ENCODE measurements around the gene MMD.

MMD gene

DNA sequence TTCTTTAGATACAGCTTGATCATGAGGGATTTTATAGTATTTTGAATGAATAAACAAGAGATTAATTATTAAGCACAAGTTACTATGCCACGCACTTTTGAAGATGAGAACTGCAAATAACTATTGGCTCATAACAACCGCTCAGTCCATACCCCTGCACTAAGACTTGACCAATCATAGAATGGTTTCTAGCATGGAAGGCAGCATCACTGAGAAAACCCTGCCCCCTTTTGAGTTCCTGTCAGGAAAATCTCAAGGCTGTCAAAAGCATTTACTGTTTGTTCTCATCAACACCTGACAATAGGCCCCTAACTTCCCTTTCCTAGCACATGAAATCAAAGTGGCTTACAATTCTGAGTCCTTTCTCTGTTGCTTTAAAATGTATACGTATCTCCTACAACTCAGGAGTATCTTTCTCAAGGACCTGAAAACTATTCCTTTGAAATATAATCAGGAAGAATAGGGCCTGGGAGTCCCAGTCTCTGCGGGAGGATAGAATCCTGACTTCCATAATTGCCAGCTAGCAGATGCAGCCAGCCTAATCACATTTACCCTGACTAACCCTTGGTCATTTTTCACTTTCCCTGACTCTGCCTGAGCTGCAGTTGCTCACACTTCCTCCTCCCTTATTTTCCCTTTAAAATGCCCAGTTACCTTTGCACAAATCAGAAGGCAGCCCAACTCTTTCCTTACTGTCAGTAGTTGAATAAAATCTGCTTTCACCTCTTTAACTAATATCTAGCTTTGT, 9.1 kb upstream of the MMD start:
- TF ChIP-seq TAF1 (IDR thresholded peaks at IDR 0.05; ENCODE audit: low read depth) (no peak), ZBTB7A (IDR thresholded peaks at IDR 0.05; ENCODE audit: low read depth) (no peak), NFIC (IDR thresholded peaks at IDR 0.05) (no peak), TEAD4 (IDR thresholded peaks at IDR 0.05) (no peak), CREB1 (IDR thresholded peaks at IDR 0.05; ENCODE audit: low read depth) (no peak)

- TF ChIP-seq ZBTB7A (IDR thresholded peaks at IDR 0.05; ENCODE audit: low read depth) (no peak), EP300 (IDR thresholded peaks at IDR 0.05; ENCODE audit: borderline replicate concordance) (no peak), CREB1 (IDR thresholded peaks at IDR 0.05; ENCODE audit: low read depth) (no peak), MAX (IDR thresholded peaks at IDR 0.05) (no peak), EGR1 (IDR thresholded peaks at IDR 0.05) (no peak)
- TF ChIP-seq, protein P1, sequence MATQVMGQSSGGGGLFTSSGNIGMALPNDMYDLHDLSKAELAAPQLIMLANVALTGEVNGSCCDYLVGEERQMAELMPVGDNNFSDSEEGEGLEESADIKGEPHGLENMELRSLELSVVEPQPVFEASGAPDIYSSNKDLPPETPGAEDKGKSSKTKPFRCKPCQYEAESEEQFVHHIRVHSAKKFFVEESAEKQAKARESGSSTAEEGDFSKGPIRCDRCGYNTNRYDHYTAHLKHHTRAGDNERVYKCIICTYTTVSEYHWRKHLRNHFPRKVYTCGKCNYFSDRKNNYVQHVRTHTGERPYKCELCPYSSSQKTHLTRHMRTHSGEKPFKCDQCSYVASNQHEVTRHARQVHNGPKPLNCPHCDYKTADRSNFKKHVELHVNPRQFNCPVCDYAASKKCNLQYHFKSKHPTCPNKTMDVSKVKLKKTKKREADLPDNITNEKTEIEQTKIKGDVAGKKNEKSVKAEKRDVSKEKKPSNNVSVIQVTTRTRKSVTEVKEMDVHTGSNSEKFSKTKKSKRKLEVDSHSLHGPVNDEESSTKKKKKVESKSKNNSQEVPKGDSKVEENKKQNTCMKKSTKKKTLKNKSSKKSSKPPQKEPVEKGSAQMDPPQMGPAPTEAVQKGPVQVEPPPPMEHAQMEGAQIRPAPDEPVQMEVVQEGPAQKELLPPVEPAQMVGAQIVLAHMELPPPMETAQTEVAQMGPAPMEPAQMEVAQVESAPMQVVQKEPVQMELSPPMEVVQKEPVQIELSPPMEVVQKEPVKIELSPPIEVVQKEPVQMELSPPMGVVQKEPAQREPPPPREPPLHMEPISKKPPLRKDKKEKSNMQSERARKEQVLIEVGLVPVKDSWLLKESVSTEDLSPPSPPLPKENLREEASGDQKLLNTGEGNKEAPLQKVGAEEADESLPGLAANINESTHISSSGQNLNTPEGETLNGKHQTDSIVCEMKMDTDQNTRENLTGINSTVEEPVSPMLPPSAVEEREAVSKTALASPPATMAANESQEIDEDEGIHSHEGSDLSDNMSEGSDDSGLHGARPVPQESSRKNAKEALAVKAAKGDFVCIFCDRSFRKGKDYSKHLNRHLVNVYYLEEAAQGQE (IDR thresholded peaks at IDR 0.05; ENCODE audit: low read depth), result no peak
- TF ChIP-seq, protein P2, sequence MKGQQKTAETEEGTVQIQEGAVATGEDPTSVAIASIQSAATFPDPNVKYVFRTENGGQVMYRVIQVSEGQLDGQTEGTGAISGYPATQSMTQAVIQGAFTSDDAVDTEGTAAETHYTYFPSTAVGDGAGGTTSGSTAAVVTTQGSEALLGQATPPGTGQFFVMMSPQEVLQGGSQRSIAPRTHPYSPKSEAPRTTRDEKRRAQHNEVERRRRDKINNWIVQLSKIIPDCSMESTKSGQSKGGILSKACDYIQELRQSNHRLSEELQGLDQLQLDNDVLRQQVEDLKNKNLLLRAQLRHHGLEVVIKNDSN (IDR thresholded peaks at IDR 0.05), result no peak
Measured at GRCh38 chr17:55427587-55427882, 5.9 kb upstream of the MMD start.

DNA sequence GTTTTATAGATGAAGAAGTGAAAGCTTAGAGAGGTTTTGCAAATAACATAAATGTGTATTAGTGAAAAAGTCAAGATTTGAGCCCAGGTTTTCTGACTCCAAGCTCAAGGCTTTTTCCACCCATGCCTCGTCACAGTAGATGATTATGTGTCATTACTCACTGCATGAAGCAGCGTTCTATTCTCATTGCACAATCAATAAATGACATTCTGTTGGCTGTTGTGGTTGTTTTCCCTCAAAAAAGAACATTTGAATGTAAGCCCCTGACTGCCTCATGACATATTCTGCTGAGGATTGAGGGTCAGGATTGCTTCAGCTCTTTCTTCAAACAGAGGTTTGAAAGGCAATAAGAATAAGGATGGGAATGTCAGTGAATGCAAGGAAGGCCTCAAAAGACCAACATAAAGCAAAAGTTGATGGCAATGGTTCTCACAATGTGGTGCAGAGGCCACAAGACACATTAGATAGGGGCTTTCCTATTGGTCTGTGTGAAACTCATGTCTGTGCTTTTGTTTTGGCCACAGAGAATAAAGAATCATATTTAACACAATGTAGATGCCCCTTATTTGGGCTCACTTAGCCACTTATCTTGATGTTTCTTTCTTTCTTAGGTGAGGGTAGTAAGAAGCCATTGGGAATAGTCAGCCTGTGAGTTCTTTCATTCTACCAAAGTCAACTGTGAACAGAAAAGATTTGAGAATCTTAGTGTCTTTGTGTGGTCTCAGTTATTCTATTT, 5.4 kb upstream of the MMD start:
- TF ChIP-seq EGR1 (IDR thresholded peaks at IDR 0.05), result no peak

GRCh38 chr17:55424893-55425540, 3.4 kb upstream of the MMD start:
- TF ChIP-seq FOXM1 (IDR thresholded peaks at IDR 0.05; ENCODE audit: borderline replicate concordance, low read depth), result no peak
- TF ChIP-seq RAD21 (IDR thresholded peaks at IDR 0.05; ENCODE audit: low read depth), result no peak
- TF ChIP-seq, protein P2 (IDR thresholded peaks at IDR 0.05), result no peak
- no peak for TF ChIP-seq CREB1 (IDR thresholded peaks at IDR 0.05; ENCODE audit: low read depth)
- no peak for TF ChIP-seq EP300 (IDR thresholded peaks at IDR 0.05; ENCODE audit: borderline replicate concordance)
- TF ChIP-seq ZBTB7A (IDR thresholded peaks at IDR 0.05; ENCODE audit: low read depth), result no peak
- TF ChIP-seq MAX (IDR thresholded peaks at IDR 0.05), result no peak
- no peak for TF ChIP-seq EGR1 (IDR thresholded peaks at IDR 0.05)
- TF ChIP-seq NFIC (IDR thresholded peaks at IDR 0.05), result no peak
- no peak for TF ChIP-seq CEBPB (IDR thresholded peaks at IDR 0.05)
- TF ChIP-seq TCF12 (IDR thresholded peaks at IDR 0.05; ENCODE audit: low read depth), result no peak
- no peak for TF ChIP-seq YY1 (IDR thresholded peaks at IDR 0.05; ENCODE audit: low read depth)
- TF ChIP-seq TEAD4 (IDR thresholded peaks at IDR 0.05), result no peak
- TF ChIP-seq, protein P1 (IDR thresholded peaks at IDR 0.05; ENCODE audit: low read depth), result no peak
- no peak for TF ChIP-seq TAF1 (IDR thresholded peaks at IDR 0.05; ENCODE audit: low read depth)

DNA sequence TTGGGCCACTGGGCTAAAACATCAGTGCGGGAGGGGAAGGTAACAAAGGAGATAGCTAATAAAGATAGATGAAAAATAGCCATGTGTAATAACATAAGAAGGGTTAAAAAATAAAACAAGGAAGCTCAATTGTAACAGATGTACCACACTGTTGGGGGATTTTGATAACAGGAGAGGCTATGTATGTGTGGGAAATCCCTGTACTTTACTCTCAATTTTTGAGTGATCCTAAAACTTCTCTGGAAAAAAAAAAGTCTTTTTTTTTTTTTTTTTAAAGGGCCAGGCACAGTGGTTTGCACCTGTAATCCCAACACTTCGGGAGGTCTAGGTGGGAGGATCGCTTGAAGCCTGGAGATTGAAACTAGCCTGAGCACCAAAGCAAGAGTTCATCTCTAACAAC, 1.9 kb upstream of the MMD start:
- TF ChIP-seq EGR1 (IDR thresholded peaks at IDR 0.05) (no peak), RAD21 (IDR thresholded peaks at IDR 0.05; ENCODE audit: low read depth) (no peak), YY1 (IDR thresholded peaks at IDR 0.05; ENCODE audit: low read depth) (no peak), MAX (IDR thresholded peaks at IDR 0.05) (no peak), CREB1 (IDR thresholded peaks at IDR 0.05; ENCODE audit: low read depth) (no peak)
- TF ChIP-seq, protein P2 (IDR thresholded peaks at IDR 0.05), result no peak
- TF ChIP-seq, protein P1 (IDR thresholded peaks at IDR 0.05; ENCODE audit: low read depth), result no peak
